Hippocampal formation (tissue), 2 donors: ENCODE data around the gene LRRTM2.
"Not testable (repeated sequence)": the region's sequence is repeated elsewhere in the genome, so short reads cannot be mapped to it uniquely, and the experiment has no call there.

Experiments used
- DNase-seq, 2 donors: peaks; one replicate each; lab custom pipeline; 2025; lab: John Stamatoyannopoulos, UW

LRRTM2 gene

DNA sequence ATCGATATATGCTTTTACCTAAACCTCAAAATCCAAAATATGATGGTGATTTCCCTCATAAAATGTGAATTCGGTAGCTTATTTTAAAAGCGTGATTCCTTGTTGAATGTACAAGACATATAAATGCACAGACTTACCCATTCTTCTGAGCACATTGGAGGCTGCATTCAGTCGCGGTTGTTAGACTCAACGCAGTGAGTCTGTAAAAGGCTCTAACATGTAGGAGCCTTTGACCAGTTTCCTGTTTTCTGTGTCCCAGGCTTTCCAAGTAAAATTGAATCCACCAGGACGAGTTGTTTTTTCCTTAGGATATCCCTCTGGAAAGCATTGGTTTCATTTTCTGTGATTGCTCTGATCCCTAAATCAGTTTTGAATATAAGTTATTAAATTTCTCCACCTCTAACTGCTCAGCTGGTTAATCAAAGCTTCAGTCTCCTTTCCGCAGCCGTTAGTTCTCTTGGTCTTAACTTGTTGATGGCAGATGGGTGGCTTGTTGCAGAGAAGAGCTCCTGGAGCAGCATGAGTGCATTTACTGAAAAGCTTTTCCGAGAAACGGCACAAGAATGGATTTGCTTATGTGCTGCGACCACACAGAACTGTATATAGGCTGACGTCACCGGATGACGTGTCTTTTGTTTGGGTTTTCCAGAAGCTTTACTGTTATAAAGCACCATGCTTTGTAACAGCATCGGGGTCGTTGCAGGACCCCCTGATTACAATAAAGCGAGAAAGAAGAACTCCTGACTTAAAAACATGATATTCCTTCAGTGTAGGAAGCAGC lies at the start of gene LRRTM2:
TSS of gene LRRTM2 (minus strand) at position 565 of the 781 bp plus-strand sequence. CDS start at position 141, 424 bp downstream.
- DNase-seq = peak; percentile 59 to 88

- no peak for DNase-seq
Measured at GRCh38 chr5:138922494-138922893, 47.4 kb upstream of the LRRTM2 start.

DNA sequence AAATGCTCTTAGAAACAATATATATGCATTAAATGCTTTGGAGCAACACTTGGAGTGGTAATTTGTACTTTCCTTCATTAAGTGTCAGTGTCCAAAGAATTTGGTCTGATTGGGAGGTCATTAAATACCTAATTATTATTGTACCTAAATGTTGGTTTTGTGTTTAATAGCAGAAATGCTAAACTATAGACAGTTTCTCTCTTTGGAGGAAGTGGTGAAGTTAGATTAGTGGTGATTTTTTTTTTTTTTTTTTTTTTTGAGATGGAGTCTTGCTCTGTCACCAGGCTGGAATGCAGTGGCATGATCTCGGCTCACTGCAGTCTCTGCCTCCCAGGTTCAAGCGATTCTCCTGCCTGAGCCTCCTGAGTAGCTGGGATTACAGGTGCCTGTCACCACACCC lies 46.2 kb upstream of the LRRTM2 start:
- not testable (repeated sequence) for DNase-seq

DNA sequence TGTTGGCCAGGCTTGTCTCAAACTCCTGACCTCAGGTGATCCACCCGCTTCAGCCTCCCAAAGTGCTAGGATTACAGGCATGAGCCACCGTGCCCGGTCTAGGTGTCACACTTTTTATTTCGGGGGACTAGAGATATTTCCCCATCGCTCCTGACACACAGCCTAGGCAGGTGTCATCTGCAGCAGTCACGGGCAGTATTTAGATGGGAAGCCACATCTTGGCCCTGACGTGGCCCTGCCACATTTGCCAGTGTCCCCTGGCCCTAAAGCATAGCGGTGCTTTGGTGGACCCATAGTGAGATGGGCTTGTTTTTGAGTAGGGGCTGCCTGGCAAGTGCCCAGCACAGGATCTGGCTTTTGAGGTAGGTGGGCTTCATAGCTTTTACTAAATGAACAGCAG lies 45.0 kb upstream of the LRRTM2 start:
- DNase-seq = no peak

- DNase-seq = no peak
Measured at GRCh38 chr5:138918686-138919085, 43.6 kb upstream of the LRRTM2 start.

DNA sequence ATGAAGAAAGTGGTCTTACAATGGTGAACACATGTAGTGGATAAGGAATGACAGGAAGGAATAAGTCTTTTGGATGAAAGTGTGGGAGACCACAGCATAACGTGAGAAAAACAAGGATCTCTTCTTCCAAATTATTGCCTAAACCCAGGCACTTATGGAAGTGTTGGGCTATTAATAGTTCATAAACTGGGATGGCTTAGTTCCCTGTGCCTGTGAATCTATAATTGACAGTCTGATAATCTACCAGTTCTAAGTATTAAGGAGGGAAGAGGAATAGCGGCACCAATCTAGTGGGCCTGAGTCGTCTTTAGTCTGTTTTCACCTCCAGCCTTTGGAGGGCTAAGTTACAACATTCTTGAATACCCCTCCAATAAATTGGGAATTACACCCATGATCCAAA lies 39.2 kb upstream of the LRRTM2 start:
- no peak for DNase-seq

DNA sequence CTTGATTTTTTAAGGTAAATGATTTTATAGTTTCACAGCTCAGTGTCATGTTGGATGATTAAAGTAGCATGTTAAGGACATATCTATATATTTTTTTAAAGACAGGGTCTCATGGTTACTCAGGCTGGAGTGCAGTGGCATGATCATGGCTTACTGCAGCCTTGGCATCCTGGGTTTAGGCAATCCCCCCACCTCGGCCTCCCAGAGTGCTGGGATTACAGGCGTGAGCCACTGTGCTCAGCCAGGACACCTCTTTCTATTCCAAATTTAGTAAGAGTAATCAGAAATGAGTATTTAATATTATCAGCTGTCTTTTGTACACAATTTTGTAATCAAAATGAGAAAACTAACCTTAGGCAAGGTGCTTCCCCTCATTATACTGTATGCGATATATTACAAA lies 38.6 kb upstream of the LRRTM2 start:
- DNase-seq = no peak

DNA sequence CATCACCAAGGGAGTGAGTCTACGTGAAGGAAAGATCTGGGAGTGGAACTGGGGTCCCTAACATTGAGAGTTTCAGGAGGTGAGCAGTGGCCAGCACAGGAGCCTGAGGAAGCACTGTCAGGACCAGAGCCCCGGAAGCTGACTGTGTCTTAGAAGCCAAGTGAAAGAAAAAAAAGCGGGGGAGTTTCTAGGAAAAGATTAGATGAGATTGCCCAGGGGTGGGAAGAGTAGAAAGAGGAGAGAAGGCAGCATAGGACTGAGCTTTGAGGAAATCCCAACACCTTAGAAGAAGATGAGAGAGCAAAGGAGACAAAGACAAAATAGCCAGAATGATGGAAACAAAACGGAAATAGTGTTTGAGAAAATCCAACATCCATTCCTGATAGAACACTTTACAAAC lies 37.0 kb upstream of the LRRTM2 start:
- no peak for DNase-seq

- DNase-seq = no peak
Measured at GRCh38 chr5:138911441-138911840, 36.3 kb upstream of the LRRTM2 start.

DNA sequence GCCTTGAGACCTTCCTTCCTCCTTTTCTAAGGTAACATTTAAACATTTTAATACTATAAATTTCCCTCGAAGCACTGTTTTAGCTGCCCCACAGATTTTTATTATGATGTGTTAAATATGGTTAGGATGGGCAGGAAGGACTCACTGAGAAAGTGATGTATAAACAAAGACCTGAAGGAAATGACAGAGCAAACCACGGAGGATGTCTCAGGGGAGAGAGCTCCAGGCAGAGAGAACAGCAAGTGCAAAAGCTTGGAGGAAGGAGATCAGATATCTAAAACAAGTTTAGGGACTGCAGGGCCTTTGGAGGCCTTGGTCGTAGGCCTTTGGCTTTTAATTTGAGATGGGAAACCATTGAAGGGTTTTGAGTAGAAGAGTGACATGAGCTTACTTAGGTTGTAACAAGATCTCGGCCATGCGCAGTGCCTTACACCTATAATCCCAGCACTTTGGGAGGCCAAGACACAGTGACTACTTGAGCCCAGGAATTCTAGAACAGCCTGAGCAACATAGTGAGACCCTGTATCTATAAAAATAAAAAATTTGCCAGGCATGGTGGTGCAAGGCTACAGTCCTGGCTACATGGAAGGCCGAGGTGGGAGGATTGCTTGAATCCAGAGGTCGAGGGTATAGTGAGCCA lies 35.5 kb upstream of the LRRTM2 start:
- DNase-seq = no peak

GRCh38 chr5:138909734-138910133 lies 34.6 kb upstream of the LRRTM2 start:
- DNase-seq = no peak

DNA sequence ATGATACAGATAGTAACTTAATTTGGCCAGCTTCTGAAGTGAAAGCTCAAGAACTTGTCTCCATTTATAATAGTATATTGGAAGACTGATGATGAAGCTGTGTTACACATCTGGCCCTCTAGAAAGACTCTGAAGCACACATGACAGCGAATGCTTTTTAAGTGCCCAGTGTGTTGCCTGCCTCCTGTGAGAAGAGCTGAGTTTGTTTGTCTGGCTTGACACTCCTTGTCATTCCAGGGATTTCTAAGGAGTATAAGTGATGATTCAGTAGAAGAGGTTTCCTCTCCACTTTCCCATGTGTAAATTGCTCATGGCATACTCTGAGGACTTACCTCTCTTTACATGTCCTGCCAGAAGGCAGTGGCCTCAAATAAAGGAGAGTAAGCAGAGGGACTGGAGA lies 30.4 kb upstream of the LRRTM2 start:
- no peak for DNase-seq

- DNase-seq = no peak
Measured at GRCh38 chr5:138903130-138903775, 28.1 kb upstream of the LRRTM2 start.

DNA sequence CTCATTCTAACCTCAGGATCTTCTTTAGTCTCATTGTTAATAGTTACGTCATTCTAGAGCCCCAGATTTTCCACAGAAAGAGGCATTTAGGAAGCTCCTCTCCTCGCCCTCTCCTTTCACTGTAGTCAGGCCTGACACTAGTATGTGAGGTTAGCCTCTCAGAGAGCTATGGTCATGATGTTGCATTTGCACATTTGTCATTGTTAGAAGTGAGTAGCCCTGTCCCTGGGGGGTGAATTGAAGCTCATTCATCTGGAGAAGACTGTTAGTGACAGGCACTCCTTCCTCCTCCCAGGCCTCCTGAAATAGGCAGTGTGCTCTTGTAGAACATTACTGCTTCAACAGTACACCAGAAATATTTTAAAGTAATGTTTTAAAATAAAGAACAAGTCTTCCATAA lies 26.6 kb upstream of the LRRTM2 start:
- DNase-seq = peak in 1 of 2 donors; percentile 22

DNA sequence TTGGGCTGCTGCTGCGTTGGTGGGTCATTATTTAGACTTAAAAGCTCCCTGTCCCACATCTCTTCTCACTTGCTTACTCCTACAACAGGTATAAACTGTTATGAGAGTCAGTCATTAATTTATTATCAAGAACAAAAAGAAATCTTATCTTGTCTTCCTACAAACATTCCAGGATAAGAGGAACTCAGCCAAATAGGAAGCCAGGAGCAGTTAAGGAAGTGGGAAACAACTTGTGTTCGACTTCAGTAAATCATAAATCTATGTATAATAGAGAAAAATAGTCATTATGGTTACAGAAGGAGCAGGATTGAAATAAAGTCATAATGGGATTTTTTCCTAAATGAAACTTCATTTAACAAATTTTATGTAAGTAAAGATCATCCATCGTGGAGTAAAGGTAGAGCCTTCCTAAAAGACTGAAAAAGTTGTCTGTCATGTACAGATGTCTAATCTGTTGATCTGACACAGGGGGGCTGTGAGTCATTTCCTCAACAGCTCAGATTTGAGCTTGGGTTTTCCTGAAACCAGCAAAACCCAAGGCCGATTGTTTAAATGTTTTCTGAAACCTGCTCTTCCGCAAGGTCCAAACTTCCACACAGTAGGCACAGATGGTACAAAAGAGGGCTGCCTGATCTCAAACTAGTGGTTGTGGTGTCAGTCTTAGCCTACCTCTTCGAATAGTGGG lies 25.3 kb upstream of the LRRTM2 start:
- no peak for DNase-seq

DNA sequence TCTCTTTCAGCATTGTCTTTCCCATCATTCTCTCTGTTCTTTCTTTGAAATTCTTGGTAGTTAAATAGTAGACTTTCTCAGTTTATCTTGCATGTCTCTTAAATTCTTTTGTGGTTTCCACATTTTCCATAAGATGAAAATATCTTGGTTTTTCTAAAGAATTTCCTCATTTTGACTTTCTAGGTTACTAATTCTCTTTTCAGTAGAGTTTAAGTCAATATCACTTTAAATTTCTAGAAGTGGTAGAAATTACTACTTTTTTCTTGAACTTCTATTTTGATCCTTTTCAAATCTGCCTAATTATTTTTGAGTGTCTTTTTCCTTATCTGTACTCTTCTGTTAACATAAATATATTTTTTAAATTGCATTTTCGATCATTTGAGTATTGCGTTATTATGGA lies 23.6 kb upstream of the LRRTM2 start:
- no peak for DNase-seq

- no peak for DNase-seq
Measured at GRCh38 chr5:138898299-138898698, 23.2 kb upstream of the LRRTM2 start.

GRCh38 chr5:138895918-138896317 lies 20.8 kb upstream of the LRRTM2 start:
- DNase-seq = no peak

- no peak for DNase-seq
Measured at GRCh38 chr5:138890644-138891043, 15.5 kb upstream of the LRRTM2 start.

DNA sequence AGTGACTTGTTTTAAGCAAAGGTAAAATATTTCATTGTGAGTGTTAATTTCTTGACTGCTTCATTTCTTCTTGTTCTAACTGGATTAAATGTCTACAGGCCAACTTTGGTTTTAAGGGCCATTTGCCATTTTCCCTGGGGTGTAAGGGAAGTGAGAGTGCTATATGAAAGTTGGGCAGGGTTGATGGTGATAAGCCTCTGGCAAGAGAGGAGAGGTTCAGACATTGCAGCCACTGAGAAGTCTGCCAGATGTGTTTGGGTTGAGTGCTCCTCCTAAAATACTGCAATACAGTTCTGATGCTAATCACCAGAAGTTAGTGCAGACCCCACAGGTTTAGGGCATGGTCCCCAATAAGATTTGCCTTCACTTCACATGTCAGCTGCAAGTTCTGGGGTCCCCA lies 14.9 kb upstream of the LRRTM2 start:
- DNase-seq = no peak

- no peak for DNase-seq
Measured at GRCh38 chr5:138884554-138884953, 9.4 kb upstream of the LRRTM2 start.

- DNase-seq = no peak
Measured at GRCh38 chr5:138884094-138884493, 9.0 kb upstream of the LRRTM2 start.

- DNase-seq = no peak
Measured at GRCh38 chr5:138883211-138883610, 8.1 kb upstream of the LRRTM2 start.
